ENCODE data around the gene AHCYL2.
A peak's percentile ranks its signal among the peaks of the same experiment; 100 is the strongest.

Gene AHCYL2

DNA sequence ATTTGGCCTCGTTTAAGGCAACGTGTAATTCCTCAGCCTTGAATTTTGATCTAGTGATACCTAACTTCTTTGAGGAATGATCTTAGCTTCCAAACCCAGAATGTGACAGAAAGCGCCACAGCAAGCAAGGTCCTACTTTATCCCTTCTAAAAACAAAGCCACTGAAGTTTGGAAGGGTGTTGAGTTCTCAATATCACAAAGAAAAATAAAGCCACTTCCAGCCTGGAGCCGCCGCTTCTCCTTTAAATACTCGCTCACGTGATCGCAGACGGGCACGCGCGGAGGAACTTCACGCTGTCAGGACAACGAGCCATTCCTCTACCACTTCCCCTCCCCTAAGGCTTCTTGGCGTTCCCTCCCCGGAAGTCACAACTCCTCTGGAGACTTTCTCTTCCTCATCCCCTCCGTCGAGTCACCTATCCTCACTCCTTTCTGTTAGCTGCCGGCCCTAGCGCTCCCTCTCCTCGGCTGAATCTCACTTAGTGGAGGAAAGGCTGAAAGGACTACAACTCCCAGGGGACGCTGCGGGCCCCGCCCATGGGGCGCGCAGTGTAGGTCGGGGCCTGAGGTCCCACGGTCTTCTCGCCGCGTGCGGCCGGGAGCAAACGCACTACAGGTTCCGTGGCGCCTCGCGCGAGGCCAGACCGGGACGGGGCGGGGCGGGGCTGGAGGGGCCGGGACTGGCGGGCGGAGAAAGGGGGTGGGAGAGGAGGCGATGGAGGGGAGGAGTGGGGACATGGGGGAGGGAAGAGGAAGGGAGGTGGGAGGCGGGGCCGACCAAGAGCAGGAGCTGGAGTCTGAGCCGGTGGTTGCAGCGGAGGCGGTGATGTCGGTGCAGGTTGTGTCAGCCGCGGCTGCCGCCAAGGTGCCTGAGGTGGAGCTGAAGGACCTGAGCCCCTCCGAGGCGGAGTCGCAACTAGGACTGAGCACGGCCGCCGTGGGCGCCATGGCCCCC, at the start of gene AHCYL2:
TSS of gene AHCYL2 (plus strand) at position 780 of the 955 bp plus-strand sequence.
- DNase-seq (ENCODE audit: low spot score) = peak; percentile 98

GRCh38 chr7:129176916-129177710, 47.7 kb upstream of the AHCYL2 start:
- no peak for DNase-seq (ENCODE audit: low spot score)

DNA sequence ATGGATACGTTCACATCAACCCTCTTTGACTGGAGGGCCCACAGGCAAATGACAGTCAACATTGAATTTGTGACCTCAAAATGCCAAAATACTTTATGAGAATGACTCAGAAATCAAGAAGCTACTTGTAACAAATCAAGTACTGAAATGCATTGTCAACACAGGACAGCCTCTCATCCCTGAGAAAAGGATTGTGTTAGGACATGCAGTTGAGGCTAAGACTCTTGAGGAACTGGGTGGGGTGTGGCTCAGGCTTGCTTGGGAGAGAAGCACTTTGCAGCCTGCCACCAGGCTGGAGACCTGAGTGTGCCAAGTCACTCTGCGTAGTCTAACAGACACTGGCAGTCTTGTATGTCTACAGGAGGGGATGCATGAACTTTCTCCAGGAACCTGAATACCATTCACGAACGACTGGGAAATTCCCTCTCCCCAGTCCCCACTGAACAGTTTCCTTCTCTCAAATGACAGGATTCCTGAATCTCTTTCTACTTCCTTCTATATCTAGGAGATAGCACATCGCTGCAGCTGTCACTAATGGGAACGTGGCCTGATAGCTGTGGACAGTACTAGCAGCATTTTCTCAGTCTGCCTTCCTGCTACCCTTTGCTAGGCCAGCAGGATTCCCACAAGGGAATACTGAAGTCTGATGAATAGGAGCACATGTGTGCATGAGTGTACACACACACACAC, 39.7 kb upstream of the AHCYL2 start:
- DNase-seq (ENCODE audit: low spot score) = no peak

GRCh38 chr7:129186749-129187260, 38.0 kb upstream of the AHCYL2 start:
- no peak for DNase-seq (ENCODE audit: low spot score)

DNA sequence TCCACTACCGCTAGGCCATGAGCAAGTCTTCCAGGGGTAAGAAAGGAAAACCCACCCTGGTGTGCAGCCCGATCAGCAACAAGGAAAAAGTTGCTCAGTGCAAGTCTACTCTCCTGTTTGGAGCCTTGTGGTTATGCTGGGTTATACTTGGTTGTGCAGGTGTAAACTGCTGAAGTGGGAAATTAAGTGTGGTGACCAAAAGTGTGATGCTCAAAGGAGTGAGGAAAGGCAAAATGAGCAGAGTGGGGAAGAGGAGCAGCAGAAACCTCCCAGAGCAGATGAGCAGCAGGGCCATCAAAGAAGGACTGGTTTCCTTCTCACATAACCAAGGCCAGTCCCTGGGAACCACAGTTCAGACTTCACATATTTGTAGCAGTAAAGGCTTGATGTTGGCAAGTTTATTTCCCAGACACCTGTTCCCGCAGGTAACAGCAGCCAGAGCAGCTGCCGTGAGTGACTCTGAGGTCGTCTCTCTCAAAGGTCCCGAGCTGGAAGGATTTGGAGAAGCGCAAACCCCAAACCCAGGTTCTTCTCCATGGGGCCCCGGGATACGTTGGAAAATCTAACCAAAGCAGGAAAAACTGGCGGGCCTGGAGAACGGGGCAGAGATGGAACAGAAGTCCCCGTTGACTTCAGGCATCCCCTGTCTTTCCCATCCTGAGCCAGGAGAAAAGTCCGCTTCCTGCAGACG, 37.0 kb upstream of the AHCYL2 start:
- no peak for DNase-seq (ENCODE audit: low spot score)

- DNase-seq (ENCODE audit: low spot score) = no peak
These were observed 36.4 kb upstream of the AHCYL2 start, which contains the start of gene SMO for GRCh38 chr7:129188372-129188891. TSS of gene SMO (plus strand) at chr7:129188633. CDS start at chr7:129189152, 519 bp downstream.

DNA sequence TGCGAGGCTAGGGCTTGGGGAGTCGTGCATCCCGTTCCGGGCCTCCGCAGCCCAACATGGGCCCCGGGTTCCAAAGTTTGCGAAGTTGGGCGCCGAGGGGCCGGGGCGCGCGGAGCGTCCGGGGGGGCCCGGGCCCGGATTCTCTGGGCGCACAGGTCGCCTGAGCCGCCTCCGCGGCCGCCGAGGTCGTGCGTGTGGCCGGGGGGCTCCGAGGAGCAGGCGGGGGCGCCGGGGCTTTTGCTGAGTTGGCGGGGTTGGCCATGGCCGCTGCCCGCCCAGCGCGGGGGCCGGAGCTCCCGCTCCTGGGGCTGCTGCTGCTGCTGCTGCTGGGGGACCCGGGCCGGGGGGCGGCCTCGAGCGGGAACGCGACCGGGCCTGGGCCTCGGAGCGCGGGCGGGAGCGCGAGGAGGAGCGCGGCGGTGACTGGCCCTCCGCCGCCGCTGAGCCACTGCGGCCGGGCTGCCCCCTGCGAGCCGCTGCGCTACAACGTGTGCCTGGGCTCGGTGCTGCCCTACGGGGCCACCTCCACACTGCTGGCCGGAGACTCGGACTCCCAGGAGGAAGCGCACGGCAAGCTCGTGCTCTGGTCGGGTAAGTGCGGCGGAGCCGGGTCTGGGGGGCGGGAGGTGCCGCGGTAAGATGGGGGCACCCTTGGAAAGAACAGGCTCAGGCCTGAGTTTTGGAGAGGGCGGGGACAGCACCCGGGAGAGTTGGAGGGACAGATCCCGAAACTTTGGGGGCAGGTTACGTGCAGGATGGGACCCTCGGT, 35.8 kb upstream of the AHCYL2 start:
- DNase-seq (ENCODE audit: low spot score) = no peak

DNA sequence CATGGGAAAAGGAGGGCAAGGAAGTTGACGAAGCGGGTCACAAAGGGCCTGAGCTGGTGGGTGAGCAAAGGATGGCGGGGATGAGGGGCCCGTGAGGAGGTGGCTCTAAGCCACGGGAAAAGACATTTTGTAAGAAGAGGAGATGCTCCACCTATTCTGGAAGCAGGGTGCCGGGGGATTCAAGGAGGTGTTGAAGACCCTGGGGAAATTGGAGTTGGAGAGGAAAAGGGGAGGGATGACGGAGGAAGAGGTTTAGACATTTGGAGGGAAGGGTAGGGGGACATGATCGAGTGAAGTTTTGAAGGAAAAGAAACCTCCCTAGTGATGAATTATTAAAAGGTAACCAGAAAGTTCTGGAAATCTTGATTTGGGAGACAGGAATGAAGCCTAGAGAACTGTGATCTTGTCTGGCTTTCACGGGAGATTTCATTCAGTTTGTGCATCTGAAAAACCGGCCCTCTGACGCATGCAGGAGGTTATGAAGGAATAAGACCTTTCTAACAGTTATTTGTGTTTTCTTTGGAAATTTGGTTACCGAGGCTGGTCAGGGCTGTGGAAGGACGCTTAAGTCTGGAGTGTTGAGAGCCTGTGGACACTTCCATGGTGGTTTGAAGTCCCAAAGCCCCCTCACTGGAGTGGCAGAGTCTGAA, 35.0 kb upstream of the AHCYL2 start:
- no peak for DNase-seq (ENCODE audit: low spot score)

DNA sequence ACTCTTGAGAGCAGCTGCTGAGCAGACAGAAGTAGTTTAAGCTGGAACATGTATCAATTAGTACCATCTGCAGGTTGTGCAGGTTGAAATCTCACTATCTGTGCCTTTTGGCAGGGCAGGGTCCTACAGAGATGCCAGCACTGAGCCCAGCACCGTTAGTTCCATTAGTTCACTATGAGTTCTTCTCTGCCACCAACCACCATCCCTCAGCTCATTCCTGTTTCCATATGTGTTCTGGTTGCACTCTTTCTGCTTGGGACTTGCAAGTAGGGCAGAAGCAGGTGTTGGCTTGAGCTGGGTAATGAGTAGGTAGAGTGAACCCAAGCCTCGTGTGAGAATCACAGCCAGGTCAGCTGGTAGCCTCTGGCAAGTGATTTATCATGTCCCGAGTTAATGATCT, 33.6 kb upstream of the AHCYL2 start:
- no peak for DNase-seq (ENCODE audit: low spot score)

DNA sequence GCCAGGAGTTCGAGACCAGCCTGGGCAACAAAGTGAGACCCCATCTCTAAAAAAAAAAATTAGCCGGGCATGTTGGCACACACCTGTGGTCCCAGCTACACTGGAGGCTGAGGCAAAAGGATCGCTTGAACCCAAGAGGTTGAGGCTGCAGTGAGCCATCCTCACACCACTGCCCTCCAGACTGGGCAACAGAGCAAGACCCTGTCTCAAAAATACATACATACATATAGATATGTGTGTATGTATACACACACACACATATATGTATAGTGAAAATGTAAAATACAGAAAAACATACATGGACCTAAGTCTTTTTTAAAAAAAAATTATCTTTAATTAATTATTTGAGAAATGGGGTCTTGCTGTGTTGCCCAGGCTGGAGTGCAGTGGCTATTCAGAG, 30.9 kb upstream of the AHCYL2 start:
- DNase-seq (ENCODE audit: low spot score) = no peak

GRCh38 chr7:129197771-129198170, 27.1 kb upstream of the AHCYL2 start:
- DNase-seq (ENCODE audit: low spot score) = no peak

DNA sequence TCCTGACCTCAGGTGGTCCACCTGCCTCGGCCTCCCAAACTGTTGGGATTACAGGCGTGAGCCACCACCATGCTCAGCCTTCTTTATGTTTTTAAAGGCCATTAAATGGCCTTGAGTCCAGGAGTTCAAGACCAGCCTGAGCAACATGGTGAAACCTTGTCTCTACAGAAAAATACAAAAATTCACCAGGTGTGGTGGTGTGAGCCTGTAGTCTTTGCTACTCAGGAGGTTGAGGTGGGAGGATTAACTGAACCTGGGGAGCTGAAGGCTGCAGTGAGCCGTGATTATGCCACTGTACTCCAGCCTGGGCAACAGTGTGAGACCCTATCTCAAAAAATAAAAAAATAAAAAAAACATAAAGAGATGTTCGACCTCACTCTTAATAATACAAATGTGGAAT, 25.4 kb upstream of the AHCYL2 start:
- DNase-seq (ENCODE audit: low spot score) = no peak

DNA sequence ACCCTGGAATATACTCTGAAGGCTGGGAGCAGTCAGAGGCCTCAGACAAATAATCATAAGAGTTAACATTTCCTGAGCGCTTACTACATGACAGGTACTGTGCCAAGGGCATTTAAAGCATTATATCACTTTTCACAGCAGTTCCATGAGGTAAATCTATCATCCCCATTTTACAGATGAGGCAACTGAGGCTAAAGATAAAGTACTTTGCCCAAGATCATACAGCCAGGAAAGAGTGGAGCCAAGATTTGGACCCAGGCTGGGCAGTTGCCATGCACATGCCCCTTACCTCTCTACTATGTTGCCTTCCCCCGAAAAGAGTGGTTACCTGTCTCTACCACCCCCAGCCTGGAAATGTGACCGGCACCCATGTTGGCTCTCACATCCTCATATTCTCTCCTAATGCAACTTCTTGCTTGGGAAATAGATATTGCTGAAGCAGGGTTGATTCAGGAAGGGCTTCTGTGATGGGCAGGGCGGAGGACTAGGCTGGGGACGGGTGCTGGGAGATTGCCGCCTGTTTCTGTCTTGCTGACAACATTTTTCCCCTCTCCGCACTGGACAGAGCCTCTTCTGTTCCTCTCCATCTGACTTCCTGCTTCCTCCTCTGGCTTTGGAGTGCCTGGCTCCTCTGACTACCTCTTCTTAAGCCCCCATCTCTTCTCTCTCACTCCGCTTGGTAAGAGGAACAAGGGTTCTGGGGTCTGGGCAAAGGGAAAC, 22.6 kb upstream of the AHCYL2 start:
- no peak for DNase-seq (ENCODE audit: low spot score)

- no peak for DNase-seq (ENCODE audit: low spot score)
These were observed 21.6 kb upstream of the AHCYL2 start for GRCh38 chr7:129203050-129203741.

GRCh38 chr7:129205126-129205818, 19.6 kb upstream of the AHCYL2 start:
- DNase-seq (ENCODE audit: low spot score) = no peak

- DNase-seq (ENCODE audit: low spot score) = no peak
These were observed 18.6 kb upstream of the AHCYL2 start for GRCh38 chr7:129205987-129206785.

- no peak for DNase-seq (ENCODE audit: low spot score)
These were observed 16.2 kb upstream of the AHCYL2 start for GRCh38 chr7:129208667-129209066.

Measured in CD4-positive, alpha-beta T cell treated with Interleukin-2 at 100 ng/mL for 4 hours (primary cell).